Measurements from ENCODE around the gene GNLY. TPM values are rescaled to one million over a fixed set of nuclear protein-coding genes. Genes with fewer than 3 reads are reported as not detected.

The GNLY gene
- total RNA-seq, 2 donors from 2014 or later = not detected

GRCh38 chr2:85675866-85676548 is 18.2 kb upstream of the GNLY start:
- Histone ChIP-seq H3K9me3 (ENCODE audit: control insufficient read depth, low read length) (no peaks in the 10 kb centered on the region), H3K27me3 (ENCODE audit: control insufficient read depth, insufficient read depth, low read length, poor library complexity, severe bottlenecking) (peaks cover 12% of the 10 kb centered on the region), H3K27ac (ENCODE audit: low read depth, low read length) (no peak overlapping the region), H3K9ac (ENCODE audit: extremely low read depth, low read length, poor library complexity, severe bottlenecking) (no peak overlapping the region), H3K4me3 (ENCODE audit: low read length) (no peak overlapping the region), H3K4me1 (ENCODE audit: control insufficient read depth, insufficient read depth, low read length) (no peaks in the 10 kb centered on the region), H3K36me3 (ENCODE audit: control insufficient read depth, insufficient read depth, low read length) (no peaks in the 10 kb centered on the region)
- Mint-ChIP-seq H3K36me3 (ENCODE audit: low read depth) (no peaks in the 10 kb centered on the region), H3K9me3 (no peaks in the 10 kb centered on the region), H3K27me3 (ENCODE audit: insufficient read depth) (peaks cover 9% of the 10 kb centered on the region), H3K4me3 (no peak overlapping the region), H3K27ac (no peak overlapping the region), H3K4me1 (peaks cover 8% of the 10 kb centered on the region)
- DNase-seq = no peak
- no peak for TF ChIP-seq CTCF (conservative IDR thresholded peaks at IDR 0.05)
- WGBS, 2 experiments (ENCODE audit: insufficient coverage in 1 of 2, insufficient read length in 1 of 2) = 88 to 94% methylated on average over 4 to 6 of the region's 6 CpGs

GRCh38 chr2:85678377-85678776 is 15.8 kb upstream of the GNLY start:
- Mint-ChIP-seq H3K9me3 (no peaks in the 10 kb centered on the region), H3K4me3 (no peak overlapping the region), H3K36me3 (ENCODE audit: low read depth) (no peaks in the 10 kb centered on the region), H3K27me3 (ENCODE audit: insufficient read depth) (peaks cover 15% of the 10 kb centered on the region), H3K27ac (no peak overlapping the region), H3K4me1 (peaks cover 6% of the 10 kb centered on the region)
- H3K9me3 ChIP-seq (ENCODE audit: control insufficient read depth, low read length) = no peaks in the 10 kb centered on the region
- H3K36me3 ChIP-seq (ENCODE audit: control insufficient read depth, insufficient read depth, low read length) = no peaks in the 10 kb centered on the region
- no peak overlapping the region for H3K27ac ChIP-seq (ENCODE audit: low read depth, low read length)
- no peak overlapping the region for H3K4me3 ChIP-seq (ENCODE audit: low read length)
- H3K9ac ChIP-seq (ENCODE audit: extremely low read depth, low read length, poor library complexity, severe bottlenecking) = no peak overlapping the region
- no peak for TF ChIP-seq CTCF (conservative IDR thresholded peaks at IDR 0.05)
- DNase-seq = no peak
- 87 to 89% methylated on average over 2 to 3 of the region's 3 CpGs for WGBS, 2 experiments (ENCODE audit: insufficient coverage in 1 of 2, insufficient read length in 1 of 2)
- H3K27me3 ChIP-seq (ENCODE audit: control insufficient read depth, insufficient read depth, low read length, poor library complexity, severe bottlenecking) = peaks cover 15% of the 10 kb centered on the region
- no peaks in the 10 kb centered on the region for H3K4me1 ChIP-seq (ENCODE audit: control insufficient read depth, insufficient read depth, low read length)

GRCh38 chr2:85678794-85679672 is 15.1 kb upstream of the GNLY start:
- Mint-ChIP-seq H3K27ac (no peak overlapping the region), H3K4me1 (no peaks in the 10 kb centered on the region), H3K36me3 (ENCODE audit: low read depth) (no peaks in the 10 kb centered on the region), H3K27me3 (ENCODE audit: insufficient read depth) (peaks cover 15% of the 10 kb centered on the region), H3K4me3 (no peak overlapping the region), H3K9me3 (no peaks in the 10 kb centered on the region)
- 25 to 32% methylated on average over 11 to 25 of the region's 25 CpGs for WGBS, 2 experiments (ENCODE audit: insufficient coverage in 1 of 2, insufficient read length in 1 of 2)
- Histone ChIP-seq H3K4me1 (ENCODE audit: control insufficient read depth, insufficient read depth, low read length) (no peaks in the 10 kb centered on the region), H3K27ac (ENCODE audit: low read depth, low read length) (no peak overlapping the region), H3K9ac (ENCODE audit: extremely low read depth, low read length, poor library complexity, severe bottlenecking) (no peak overlapping the region), H3K9me3 (ENCODE audit: control insufficient read depth, low read length) (no peaks in the 10 kb centered on the region), H3K4me3 (ENCODE audit: low read length) (no peak overlapping the region), H3K36me3 (ENCODE audit: control insufficient read depth, insufficient read depth, low read length) (no peaks in the 10 kb centered on the region), H3K27me3 (ENCODE audit: control insufficient read depth, insufficient read depth, low read length, poor library complexity, severe bottlenecking) (peaks cover 15% of the 10 kb centered on the region)
- DNase-seq = peak; percentile 97
- peak; percentile 99 for TF ChIP-seq CTCF (conservative IDR thresholded peaks at IDR 0.05)

Data from endodermal cell (in vitro differentiated cells).